HG02571 (cell line): Measurements from ENCODE around the gene BBS7.

Experiments used
- ATAC-seq: cut with Tn5 transposase; IDR thresholded peaks from one replicate; pipeline ENCODE4 v1.9.1; 2021; ENCODE audit warnings: mild to moderate bottlenecking, moderate library complexity; ENCODE audit not compliant: unreplicated experiment

The BBS7 gene

GRCh38 chr4:121869841-121870822 is at the start of gene BBS7:
BBS7 (minus strand) TSS chr4:121870474; CDS start chr4:121870313, 161 bp downstream.
- ATAC-seq = peak; percentile 100

DNA sequence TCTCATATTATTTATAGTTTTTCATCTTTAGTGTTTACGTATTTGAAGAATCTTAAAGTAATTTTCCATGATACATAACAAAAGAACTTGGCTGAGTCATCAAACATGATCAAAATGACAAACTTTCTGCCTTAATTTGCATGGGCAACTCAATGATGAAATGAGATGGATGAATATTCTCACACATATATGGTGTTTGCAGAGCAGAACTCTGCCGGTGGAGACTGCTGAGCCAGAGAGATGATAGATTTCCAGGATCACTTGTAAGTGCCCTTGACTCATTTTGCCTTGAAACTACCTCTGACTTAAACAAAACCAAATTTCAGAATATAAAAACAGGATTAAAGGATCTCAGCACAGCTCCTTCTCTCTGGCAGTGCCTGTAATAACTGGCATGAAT is 43.4 kb upstream of the BBS7 start:
- ATAC-seq = no peak

DNA sequence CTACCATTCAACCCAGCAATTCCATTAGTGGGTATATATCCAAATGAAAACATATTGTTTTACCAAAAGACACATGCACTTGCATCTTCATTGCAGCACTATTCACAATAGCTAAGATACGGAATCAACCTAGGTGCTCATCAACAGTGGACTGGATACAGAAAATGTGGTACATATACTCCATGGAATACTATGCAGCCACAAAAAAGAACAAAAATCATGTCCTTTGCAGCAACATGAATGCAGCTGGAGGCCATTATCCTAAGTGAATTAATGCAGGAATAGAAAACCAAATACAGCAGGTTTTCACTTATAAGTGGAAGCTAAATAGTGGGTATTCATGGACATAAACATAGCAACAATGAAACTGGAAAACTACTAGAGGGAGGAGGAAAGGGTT is 38.1 kb upstream of the BBS7 start:
- no peak for ATAC-seq

GRCh38 chr4:121900132-121900983 is 30.1 kb upstream of the BBS7 start:
- peak; percentile 95 for ATAC-seq

GRCh38 chr4:121898150-121898549 is 27.9 kb upstream of the BBS7 start:
- ATAC-seq = no peak

DNA sequence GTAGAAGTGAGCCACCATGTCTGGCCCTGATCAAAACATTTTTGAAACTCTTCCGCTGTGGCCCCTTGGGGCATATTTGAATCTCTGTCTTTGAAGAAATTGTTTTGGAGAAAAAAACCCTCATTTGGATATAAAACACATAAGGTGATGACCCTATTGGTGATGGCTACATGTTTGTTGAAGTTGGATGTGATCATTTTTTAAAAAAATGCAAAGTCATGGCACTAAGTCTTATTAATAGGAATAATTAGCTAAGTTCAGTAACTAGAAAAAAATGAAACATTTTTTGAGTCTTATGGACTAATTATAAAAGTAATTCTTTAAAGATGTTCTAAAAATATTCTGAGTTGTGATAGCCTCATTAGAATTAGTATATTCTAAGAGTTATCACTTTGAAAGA is 17.9 kb upstream of the BBS7 start:
- ATAC-seq = no peak

DNA sequence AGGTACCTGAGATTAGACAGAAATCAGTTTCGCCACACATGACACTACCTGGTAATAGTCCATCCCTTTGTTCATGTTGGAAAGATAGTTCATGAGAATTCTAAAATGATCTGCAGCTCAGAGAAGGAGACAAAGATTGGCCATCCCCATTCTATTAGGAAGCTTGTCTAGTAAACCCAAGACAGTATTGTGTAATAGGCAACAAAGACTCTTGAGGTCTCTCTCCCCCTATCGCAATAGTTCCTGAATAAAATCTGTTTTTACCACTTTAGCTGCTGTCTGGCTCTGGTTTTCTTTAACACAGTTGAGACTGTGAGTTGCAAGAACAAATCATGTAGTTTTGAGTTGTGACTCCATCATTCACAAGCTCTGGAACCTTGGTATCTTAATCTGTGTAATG is 14.8 kb upstream of the BBS7 start:
- ATAC-seq = no peak

- no peak for ATAC-seq
Observed at GRCh38 chr4:121881158-121881557, 10.9 kb upstream of the BBS7 start.

- ATAC-seq = no peak
Observed at GRCh38 chr4:121879135-121879534, 8.9 kb upstream of the BBS7 start.

- ATAC-seq = no peak
Observed at GRCh38 chr4:121877041-121877773, 6.9 kb upstream of the BBS7 start.

- no peak for ATAC-seq
Observed at GRCh38 chr4:121876070-121876469, 5.8 kb upstream of the BBS7 start.

DNA sequence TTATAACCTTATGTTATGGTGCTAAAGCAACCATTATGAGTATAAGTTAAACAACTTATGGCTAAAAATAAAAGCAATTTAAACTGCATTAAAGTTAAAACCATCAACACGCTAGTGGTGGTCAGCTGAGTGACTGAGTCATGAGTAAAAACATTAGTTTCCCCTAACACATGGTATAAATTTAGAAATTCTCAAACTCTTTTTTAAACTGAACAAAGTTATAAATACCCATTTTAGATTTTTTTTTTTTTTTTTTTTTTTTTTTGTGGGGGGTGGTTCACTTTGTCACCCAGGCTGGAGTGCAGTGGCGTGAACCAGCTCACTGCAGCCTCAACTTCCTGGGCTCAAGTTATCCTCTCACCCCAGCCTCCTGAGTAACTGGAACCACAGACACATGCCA is 5.4 kb upstream of the BBS7 start:
- ATAC-seq = no peak

DNA sequence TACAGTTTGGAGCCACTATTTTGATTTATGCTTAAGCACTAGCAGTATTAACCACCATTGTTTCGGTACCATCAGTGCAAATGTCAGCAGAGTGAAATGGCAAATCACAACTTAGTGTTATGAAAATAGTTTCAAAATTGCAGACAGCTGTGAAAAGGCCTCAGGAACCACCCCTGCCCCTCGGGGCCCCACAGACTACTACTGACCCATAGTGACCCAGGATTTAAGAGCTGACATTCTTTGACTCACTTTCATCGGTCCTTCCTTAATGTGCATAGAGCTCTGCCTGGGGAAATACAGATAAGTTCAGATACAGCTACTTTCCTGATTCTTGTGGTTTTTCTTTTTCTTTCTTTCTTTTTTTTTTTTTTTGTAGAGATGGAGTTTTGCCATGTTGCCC is 3.3 kb upstream of the BBS7 start:
- no peak for ATAC-seq

- ATAC-seq = no peak
Observed at GRCh38 chr4:121863799-121864198, 6.5 kb downstream of the BBS7 start.

DNA sequence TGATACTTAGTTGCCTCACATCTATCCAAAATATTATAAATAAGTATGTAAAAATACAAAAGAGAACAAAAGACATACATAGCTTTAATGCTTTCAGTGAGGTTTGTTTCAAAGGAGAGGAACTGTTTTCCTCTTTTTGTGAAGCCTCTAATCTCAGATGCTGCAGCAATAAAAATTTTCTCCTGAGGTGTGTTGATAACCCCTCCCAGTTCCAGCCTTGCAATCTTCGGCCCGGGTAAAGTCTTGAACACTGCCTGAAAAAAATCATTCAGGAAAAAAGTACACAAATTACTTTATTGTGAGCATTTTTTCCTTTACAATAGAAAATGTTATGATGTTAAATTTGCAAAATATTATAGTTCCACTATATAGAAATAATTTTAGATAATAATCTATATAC is 8.8 kb downstream of the BBS7 start:
- no peak for ATAC-seq

DNA sequence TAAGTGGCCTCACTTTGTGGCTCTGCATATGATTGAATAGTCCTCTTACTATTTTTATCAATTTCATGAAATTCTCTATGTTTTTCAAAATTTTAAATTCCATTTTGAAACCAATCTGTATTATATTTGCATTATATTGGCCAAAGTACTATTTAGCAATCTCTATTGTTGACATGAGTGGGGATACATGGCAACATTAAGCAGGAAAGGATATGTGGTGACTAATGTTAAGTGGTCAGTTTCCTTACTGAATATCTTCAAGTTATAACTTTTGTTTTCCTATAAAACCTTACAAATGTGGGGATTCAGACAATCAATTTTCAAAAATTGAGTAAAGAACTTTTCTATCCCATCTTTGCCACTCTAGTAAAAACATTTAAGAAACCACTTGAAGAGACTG is 10.2 kb downstream of the BBS7 start:
- ATAC-seq = no peak

DNA sequence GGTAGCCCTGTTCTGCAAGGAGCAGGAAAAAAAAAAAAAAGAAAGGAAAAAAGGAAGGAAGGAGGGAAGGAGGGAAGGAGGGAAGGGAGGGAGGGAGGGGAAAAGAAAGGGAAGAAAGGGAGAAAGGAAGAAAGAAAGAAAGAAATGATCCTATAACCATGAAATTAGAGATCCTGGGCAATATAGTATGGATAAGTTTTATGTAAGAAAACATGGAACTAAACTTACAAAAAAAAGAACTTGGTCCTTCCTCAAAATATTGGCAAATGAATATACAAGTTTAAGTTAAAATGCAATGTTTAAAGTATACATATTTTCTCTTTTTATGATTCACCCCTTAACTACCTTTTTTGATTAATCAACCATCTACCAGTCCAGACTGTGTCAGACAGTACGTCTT is 18.9 kb downstream of the BBS7 start:
- no peak for ATAC-seq

DNA sequence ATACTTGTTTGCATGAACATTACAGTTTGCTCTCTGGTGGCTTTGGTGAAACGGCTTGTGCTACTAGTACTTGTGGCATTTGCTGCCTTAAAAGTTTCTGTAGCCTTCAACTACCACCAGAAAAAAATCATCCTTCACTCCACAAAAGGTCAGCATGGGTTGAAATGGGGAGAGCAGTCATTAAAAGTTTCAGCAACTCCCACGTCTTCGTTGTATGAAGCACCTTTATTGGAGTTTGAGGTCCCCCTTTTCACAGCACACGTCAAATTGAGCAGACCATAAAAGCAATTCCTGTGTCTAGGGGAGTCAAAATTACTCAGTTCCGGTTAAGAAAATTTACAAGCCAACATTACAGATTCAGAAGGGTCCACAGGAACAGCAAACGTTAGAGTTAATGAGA is 23.6 kb downstream of the BBS7 start:
- no peak for ATAC-seq

- ATAC-seq = no peak
Observed at GRCh38 chr4:121842862-121843261, 27.4 kb downstream of the BBS7 start.

DNA sequence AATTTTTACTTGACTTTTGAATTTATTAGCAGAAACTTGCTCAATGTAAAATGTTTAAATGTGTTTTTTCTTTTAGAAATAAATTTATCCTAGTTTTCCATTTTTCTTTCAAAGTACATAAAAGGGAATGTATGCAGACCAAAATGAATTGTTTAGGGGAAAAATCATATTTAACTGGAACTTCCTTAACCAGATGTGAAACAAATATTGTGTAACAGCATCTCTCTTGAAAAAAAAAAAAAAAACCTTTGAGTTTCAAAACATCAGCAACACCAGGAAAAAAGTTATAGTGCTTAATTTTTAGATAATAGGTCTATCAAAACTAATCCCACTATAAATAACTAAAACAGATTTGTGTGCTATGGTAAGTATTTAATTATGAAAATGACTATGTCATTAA is 32.1 kb downstream of the BBS7 start:
- no peak for ATAC-seq

- ATAC-seq = no peak
Observed at GRCh38 chr4:121829511-121829910, 40.8 kb downstream of the BBS7 start.
